ENCODE results near the gene DNAI2.

DNAI2 gene

DNA sequence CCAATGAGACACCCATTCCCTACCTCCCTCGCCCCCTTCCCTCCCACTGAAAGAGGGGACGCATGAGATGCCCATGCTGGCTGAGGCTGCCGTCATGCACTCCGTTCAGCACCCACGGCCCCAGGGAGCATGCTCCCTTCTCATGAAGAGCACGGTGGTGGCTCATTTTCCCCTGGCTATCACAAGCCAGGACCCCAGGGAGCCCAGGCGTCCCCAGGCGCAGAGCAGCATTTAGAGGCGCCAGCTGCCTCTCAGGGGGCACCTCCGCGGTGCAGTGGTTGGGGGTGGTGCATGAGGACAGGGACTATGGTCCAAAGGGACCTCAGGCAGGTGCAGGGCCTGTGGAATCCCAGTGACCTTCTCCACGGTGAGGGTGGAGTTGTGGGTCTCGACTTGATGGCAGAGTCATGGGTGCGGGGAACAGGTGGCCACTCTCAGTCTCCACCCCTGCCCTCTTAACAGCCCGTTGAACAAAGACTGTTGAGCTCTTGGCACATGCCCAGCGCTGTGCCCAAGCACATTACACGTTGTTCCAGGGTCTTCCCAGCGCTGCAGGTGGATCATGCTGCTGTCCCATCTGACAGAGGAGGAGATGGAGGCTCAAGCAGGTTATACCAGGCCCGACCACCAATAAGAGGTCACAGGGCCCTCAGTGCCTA, 65.6 kb downstream of the DNAI2 start:
- DNase-seq (ENCODE audit: low read depth): no peak

DNA sequence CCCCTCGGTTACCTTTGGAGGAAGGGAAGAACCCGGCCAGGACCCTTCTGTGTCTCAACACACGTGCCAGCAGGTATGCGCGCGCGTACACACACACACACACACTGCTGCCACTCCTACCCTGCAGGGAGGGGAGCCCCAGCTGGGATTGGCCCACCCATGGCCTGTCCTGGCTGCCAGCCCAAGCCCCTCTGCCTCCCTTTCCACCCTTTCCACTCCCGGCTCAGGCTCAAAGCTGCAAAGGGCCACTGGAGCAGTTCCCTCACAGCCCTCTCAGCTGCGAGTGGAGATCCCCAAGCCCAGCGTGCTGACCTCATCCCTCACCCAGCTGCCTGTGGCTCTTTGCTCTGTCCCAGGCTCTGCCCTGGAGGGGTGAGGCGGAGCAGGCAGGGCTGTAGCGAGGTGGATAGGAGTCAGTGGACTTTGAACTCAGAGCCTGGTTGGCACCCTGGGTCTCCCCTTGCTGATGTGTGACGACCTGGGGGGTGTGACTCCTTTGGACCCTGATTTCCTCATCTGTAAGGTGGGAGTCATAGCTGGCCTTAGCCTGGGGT, 66.5 kb downstream of the DNAI2 start:
- DNase-seq (ENCODE audit: low read depth): no peak

- no peak for DNase-seq (ENCODE audit: low read depth)
Measured at GRCh38 chr17:74342224-74342623, 68.2 kb downstream of the DNAI2 start.

DNA sequence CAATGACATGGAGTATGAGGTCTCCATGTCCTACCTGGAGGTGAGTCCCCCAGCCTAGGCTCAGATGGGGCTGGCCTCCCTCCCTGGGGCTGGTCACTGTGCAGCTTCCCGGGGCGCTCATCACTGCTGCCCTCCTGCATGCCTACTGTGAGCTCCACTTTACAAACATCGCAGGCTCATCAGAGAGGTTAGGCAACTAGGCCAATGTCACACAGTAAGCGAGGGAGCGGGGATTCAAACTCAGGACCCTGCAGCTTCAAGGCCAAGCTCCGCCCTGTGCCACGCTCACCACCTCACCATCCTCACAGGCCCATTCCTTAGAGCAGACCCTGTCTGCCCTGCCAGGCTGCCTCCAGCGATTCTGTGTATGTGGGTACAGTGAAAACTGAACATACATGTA, 69.1 kb downstream of the DNAI2 start:
- no peak for DNase-seq (ENCODE audit: low read depth)

DNA sequence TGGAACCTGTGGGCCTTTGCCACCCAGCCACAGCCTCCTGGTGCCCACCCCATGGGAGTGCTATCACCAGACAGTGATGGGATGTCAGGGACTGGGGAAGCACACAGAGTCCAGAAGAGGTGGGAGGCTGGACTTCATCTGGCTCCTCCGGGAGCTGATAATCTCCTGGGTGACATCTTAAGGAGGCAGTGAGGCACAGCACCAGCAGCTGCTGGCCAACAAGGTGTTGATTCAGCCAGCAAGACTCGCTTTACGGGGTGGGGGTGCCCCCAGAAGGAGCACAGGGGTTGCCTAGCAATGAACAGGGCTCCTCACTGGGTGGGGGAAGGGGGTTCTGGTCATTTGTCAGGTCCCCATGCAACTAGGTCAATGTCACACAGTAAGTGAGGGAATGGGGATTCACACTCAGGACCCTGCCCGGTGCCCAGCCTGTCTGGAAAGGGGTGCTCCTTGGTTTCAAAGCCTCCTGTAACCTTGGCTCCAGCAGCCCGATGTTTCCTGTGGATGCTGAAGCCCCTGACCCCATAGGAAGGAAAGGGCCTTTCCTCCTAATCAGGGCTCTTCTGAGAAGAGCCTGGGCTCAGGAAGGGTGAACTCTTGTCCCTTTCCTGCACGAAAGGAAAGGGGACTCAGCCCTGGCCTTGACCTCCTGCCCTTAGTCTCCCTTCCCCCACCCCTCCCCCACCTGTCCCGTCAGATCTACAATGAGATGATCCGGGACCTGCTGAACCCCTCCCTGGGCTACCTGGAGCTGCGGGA, 69.7 kb downstream of the DNAI2 start:
- DNase-seq (ENCODE audit: low read depth): no peak

- DNase-seq (ENCODE audit: low read depth): no peak
Measured at GRCh38 chr17:74344658-74345057, 70.6 kb downstream of the DNAI2 start.

DNA sequence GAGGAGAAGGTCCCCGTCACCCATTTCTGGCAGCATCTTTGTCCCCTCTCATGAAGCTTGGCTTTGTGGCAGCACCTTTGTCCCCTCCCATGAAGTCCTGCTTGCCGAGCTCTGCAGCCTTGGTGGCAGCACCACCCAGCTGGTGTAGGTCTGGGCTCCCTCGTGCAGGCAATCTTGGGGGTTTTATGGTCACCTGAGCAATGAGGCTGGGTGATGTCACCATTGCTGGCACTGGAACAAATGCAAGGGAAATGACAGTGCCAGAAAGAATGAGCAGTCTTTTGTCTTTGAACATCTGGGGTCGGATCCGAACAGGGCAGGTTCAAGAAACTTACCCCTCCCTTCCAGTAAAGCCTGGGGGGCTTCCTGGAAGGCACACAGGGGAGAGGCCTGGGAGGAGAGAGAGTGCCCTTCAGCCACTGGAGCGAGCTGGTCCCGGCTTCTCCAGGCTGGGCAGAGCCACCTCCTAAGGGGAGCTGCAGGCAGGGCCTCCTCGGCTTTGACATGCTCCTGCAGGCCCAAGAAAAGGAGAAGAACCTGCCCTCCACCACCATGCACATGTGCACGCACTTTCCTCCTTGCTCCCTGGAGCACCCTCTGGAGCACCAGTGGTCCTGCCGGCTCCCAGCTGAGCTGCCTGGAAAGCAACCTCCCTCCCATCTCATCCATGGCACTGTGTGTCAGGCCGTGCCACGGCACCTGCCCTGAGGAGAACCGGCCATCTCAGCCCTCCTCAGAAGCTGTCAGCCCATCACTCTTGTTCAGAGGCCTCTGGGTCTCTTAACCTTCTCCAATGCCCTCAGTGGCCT, 71.6 kb downstream of the DNAI2 start:
- no peak for DNase-seq (ENCODE audit: low read depth)

- DNase-seq (ENCODE audit: low read depth): no peak
Measured at GRCh38 chr17:74347646-74348045, 73.6 kb downstream of the DNAI2 start.

DNA sequence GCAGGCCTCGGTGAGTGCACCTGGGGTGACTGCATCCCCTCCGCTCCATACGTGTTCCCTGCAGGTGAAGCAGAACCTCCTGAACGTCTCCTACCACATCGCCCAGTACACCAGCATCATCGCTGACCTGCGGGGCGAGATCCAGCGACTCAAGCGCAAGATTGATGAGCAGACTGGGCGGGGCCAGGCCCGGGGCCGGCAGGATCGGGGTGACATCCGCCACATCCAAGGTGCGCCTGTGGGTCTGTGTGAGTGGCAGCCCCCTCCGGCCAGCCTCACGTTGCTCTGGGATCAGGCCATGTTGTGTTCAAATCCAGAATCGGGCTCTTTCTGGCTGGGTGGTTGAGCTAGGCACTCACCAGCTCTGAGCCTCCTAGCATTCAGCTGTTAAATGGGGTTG, 75.1 kb downstream of the DNAI2 start:
- DNase-seq (ENCODE audit: low read depth): no peak

- no peak for DNase-seq (ENCODE audit: low read depth)
Measured at GRCh38 chr17:74350486-74350885, 76.5 kb downstream of the DNAI2 start.

GRCh38 chr17:74351552-74352210, 77.6 kb downstream of the DNAI2 start:
- DNase-seq (ENCODE audit: low read depth): no peak

DNA sequence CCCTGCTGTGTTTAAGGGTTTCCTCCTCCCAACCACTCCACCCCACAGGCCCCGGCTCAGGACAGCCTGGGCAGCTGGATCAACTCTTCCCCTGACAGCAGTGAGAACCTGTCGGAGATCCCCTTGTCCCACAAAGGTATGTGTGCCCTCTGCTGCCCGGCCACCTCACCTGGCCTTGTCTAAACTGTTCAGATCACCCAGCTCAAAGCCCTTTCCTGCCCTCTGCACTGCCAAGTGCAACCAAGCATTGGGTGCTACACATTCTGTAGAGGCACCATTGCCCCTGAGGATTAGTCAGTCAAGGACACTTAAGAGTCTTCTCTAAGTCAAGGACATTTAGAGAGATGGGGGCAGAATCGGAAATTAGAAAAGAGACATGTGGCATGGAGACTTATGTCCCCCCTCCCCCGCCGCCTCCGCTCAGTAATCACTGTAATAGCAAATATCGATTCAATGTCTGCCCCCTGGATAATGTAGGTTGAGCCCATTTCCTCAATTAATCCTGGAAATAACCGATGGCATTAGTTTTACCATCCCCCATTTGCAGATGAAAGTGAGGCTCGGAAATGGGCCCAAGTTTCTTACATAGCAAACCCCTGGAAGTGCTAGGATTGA, 79.5 kb downstream of the DNAI2 start:
- DNase-seq (ENCODE audit: low read depth): no peak

DNA sequence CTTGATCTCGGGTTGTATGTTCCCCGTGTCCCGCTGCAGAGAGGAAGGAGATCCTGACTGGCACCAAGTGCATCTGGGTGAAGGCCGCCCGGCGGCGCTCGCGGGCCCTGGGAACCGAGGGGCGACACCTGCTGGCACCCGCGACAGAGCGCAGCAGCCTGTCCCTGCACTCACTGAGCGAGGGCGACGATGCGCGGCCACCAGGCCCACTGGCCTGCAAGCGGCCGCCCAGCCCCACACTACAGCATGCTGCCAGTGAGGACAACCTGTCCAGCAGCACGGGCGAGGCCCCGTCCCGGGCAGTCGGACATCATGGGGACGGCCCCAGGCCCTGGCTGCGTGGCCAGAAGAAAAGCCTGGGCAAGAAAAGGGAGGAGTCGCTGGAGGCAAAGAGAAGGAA, 80.1 kb downstream of the DNAI2 start:
- no peak for DNase-seq (ENCODE audit: low read depth)

DNA sequence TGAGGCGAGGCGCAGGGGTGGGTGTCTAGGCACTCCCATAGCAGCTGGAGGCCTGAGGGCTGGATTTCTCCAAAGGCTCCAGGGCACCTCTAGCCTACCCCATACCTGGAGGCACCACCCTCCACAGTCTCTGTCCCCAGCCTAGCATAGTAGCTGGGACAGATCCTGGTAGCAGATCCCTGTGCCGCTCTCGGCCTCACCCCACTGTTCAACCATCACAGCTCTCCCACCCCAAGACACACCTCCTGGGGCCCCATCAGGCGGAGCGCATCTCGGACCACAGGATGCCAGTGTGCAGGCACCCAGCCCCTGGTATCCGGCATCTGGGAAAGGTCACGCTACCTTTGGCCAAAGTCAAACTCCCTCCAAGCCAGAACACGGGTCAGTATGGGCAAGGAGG, 80.5 kb downstream of the DNAI2 start:
- no peak for DNase-seq (ENCODE audit: low read depth)

DNA sequence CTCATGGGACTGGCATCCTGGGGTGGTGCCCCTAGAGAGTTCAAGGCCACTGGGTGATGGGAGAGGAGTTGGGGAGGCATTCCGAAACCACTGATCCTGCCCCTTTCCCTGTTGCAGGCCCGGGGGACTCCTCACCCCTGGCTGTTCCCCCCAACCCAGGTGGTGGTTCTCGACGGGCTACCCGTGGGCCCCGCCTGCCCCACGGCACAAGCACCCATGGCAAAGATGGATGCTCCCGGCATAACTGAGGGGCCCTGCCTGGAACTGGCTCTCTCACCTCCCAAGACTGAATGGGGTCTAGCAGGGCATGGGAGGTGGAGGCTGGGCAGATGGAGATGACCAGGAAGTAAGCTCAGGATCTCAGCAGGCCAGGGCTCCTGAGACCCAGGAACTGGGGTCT, 81.0 kb downstream of the DNAI2 start:
- no peak for DNase-seq (ENCODE audit: low read depth)

- DNase-seq (ENCODE audit: low read depth): no peak
Measured at GRCh38 chr17:74356646-74357465, 82.8 kb downstream of the DNAI2 start.

GRCh38 chr17:74357466-74357809, 83.4 kb downstream of the DNAI2 start:
- DNase-seq (ENCODE audit: low read depth): no peak

DNA sequence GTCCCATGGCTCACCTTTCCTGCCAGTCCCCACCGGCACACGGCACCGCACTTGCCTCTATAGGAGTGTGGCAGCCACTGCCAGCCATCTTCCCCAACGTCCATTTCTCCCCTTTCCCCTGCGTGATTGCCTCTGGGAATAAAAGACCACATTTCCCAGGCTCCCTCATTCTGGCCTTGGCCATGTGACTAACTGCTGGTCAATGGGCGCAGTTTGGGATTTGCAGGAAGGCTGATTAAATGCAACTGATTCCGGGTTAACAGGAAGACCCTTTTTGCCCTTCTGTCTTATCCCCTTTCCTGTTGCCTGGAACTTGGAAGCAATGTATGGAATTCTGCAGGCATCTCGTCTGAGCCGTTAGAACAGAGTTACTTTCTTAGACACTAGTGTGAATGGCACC, 84.7 kb downstream of the DNAI2 start:
- DNase-seq (ENCODE audit: low read depth): no peak

DNA sequence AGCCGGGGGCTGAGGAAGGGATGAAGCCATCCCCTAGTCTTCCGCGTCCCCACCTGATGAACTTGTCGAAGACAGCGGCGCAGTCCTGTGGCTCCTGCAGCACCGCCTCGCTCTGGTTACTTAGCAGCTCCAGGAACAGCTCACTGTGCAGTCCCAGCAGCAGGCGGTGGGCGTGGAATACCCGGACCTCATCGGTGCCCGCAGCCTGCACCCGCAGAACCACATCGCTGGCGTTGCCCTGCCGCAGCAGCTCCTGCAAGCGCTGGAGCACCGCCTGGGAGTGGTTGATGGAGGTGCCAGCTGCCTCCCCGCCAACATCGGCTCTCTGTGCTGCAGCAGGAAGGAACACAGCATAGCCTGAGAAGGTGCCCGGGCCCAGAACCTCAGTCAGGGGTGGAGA, 85.9 kb downstream of the DNAI2 start:
- DNase-seq (ENCODE audit: low read depth): no peak

GRCh38 chr17:74360899-74361229, 86.8 kb downstream of the DNAI2 start:
- DNase-seq (ENCODE audit: low read depth): no peak
